Posterior vena cava (tissue), 2 donors: ENCODE data around the gene WDR75. TPM values are rescaled to one million over a fixed set of nuclear protein-coding genes. Genes with fewer than 3 reads are reported as not detected.

Experiments
- DNase-seq: peaks from one replicate; pipeline ENCODE4 v3.0.0-alpha.2; 2020; ENCODE audit warnings: low spot score
- intact Hi-C, 2 donors: fragments of 100-400 bp; cut with DNase I; formaldehyde crosslinking; loops; one replicate each; pipeline versions ENCODE4 v1.14.1 to v1.14.2; 2022 to 2023
- total RNA-seq, 2 donors: library from RNA; stranded (reverse); fragmentation: NEBNext Ultra II Directional; extraction: Animal tissue kit (Norgen Biotek cat#: 25700); gene quantifications; one replicate each; pipeline ENCODE4 v1.2.1, GENCODE V29; 2021
- donor health status: DM: yes; HTN: yes; CAD: no.
- donor health status: DM: yes; HTN: yes; CAD: no.

The WDR75 gene
- total RNA-seq, 2 donors from 2014 or later = 27.3 to 28.3 TPM

GRCh38 chr2:189486237-189486770, 45.0 kb downstream of the WDR75 start:
- intact Hi-C loops = no loop called here
- DNase-seq = no peak

- intact Hi-C loops = no loop called here
- no peak for DNase-seq
Measured at GRCh38 chr2:189487283-189488007, 46.2 kb downstream of the WDR75 start.

GRCh38 chr2:189488008-189488310, 46.7 kb downstream of the WDR75 start:
- DNase-seq = no peak
- intact Hi-C loops = no loop called here

GRCh38 chr2:189492451-189492850, 51.2 kb downstream of the WDR75 start:
- intact Hi-C loops = no loop called here
- DNase-seq = no peak

- DNase-seq = no peak
- intact Hi-C loops = no loop called here
Measured at GRCh38 chr2:189498205-189498604, 56.9 kb downstream of the WDR75 start.

- intact Hi-C loops = no loop called here
- no peak for DNase-seq
Measured at GRCh38 chr2:189499137-189499536, 57.9 kb downstream of the WDR75 start.

GRCh38 chr2:189500456-189501160, 59.3 kb downstream of the WDR75 start:
- intact Hi-C loops = no loop called here

GRCh38 chr2:189501487-189501886, 60.2 kb downstream of the WDR75 start:
- intact Hi-C loops = no loop called here

More at GRCh38 chr2:189500456-189501160, 59.3 kb downstream of the WDR75 start:
- DNase-seq = no peak

GRCh38 chr2:189502714-189503113, 61.4 kb downstream of the WDR75 start:
- DNase-seq = no peak
- intact Hi-C loops = no loop called here

More at GRCh38 chr2:189501487-189501886, 60.2 kb downstream of the WDR75 start:
- no peak for DNase-seq

GRCh38 chr2:189504238-189504637, 63.0 kb downstream of the WDR75 start:
- no peak for DNase-seq
- intact Hi-C loops = no loop called here

GRCh38 chr2:189505492-189505891, 64.2 kb downstream of the WDR75 start:
- intact Hi-C loops = no loop called here
- no peak for DNase-seq

- DNase-seq = no peak
- intact Hi-C loops = no loop called here
Measured at GRCh38 chr2:189506514-189506976, 65.3 kb downstream of the WDR75 start.

- no peak for DNase-seq
- intact Hi-C loops = loop anchor here in 1 of 2 donors (10.0 kb wide), 2 partner anchors 63 to 1107 kb away; no protein-coding TSS in a partner anchor
Measured at GRCh38 chr2:189511210-189511959, 70.1 kb downstream of the WDR75 start.

GRCh38 chr2:189511960-189512319, 70.7 kb downstream of the WDR75 start:
- no peak for DNase-seq
- intact Hi-C loops = loop anchor here in 1 of 2 donors (10.0 kb wide), 2 partner anchors 63 to 1107 kb away; no protein-coding TSS in a partner anchor

- no peak for DNase-seq
- intact Hi-C loops = loop anchor here in 1 of 2 donors (10.0 kb wide), 2 partner anchors 62 to 1108 kb away; no protein-coding TSS in a partner anchor
Measured at GRCh38 chr2:189512879-189513278, 71.6 kb downstream of the WDR75 start.

GRCh38 chr2:189514104-189514503, 72.8 kb downstream of the WDR75 start:
- intact Hi-C loops = loop anchor here in 1 of 2 donors (10.0 kb wide), 2 partner anchors 61 to 1109 kb away; no protein-coding TSS in a partner anchor
- DNase-seq = no peak

GRCh38 chr2:189515264-189515663, 74.0 kb downstream of the WDR75 start:
- no peak for DNase-seq
- intact Hi-C loops = loop anchor here in 1 of 2 donors (10.0 kb wide), 2 partner anchors 60 to 1110 kb away; no protein-coding TSS in a partner anchor

GRCh38 chr2:189516546-189516945, 75.3 kb downstream of the WDR75 start:
- intact Hi-C loops = loop anchor here in 1 of 2 donors (10.0 kb wide), 2 partner anchors 58 to 1112 kb away; no protein-coding TSS in a partner anchor

GRCh38 chr2:189517847-189518535, 76.7 kb downstream of the WDR75 start:
- intact Hi-C loops = loop anchor here in 1 of 2 donors (10.0 kb wide), 2 partner anchors 57 to 1113 kb away; no protein-coding TSS in a partner anchor
- no peak for DNase-seq

More at GRCh38 chr2:189516546-189516945, 75.3 kb downstream of the WDR75 start:
- no peak for DNase-seq
